ENCODE results near the gene DPYSL5. TPM values are rescaled to one million over a fixed set of nuclear protein-coding genes. Genes with fewer than 3 reads are reported as not detected.
A peak's percentile ranks its signal among the peaks of the same experiment; 100 is the strongest.

Gene DPYSL5
- total and polyA plus RNA-seq, 2 donors from 2014 or later = not detected

DNA sequence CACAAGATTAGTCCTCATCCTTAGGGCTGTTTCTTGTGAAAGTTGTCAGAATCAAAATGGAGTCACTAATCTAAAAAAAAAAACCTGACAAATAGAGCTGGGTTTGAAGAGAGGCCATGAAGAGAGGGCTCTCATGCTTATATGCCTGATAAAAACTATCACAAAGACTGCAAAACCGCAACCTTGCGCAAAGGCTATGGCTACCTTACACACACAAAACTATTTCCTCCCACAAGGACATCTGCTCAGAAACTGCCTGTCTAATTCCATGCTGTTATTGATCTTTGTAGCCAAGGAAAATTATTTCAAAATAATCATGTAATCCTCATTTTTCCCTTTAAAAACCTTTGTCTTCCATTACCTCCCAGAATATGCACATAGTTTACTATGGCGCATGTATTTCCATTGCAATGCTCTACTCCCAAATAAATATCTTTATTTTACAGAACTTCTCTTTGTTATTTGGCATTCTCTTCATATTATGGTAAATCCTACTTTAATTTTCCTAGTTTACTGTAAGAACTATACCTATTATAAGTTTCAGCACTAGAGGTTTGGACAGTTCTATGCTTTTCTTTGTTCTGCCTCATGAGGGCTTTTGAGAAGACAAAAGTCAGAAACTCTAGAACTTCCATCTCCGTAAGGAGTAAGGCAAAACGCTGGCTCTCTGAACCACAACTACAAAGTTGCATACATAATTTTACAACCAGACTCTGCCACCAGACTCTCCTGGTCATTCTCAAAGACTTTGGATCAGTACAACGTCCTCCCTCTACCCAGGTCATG, 9.6 kb upstream of the DPYSL5 start:
- TF ChIP-seq, protein P1, sequence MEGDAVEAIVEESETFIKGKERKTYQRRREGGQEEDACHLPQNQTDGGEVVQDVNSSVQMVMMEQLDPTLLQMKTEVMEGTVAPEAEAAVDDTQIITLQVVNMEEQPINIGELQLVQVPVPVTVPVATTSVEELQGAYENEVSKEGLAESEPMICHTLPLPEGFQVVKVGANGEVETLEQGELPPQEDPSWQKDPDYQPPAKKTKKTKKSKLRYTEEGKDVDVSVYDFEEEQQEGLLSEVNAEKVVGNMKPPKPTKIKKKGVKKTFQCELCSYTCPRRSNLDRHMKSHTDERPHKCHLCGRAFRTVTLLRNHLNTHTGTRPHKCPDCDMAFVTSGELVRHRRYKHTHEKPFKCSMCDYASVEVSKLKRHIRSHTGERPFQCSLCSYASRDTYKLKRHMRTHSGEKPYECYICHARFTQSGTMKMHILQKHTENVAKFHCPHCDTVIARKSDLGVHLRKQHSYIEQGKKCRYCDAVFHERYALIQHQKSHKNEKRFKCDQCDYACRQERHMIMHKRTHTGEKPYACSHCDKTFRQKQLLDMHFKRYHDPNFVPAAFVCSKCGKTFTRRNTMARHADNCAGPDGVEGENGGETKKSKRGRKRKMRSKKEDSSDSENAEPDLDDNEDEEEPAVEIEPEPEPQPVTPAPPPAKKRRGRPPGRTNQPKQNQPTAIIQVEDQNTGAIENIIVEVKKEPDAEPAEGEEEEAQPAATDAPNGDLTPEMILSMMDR (IDR thresholded peaks at IDR 0.05; ENCODE audit: borderline replicate concordance, extremely low read depth, insufficient read depth) = no peak
- H3K36me3 ChIP-seq (ENCODE audit: control insufficient read depth in 2 of 3, insufficient read depth in 3 of 3, low read length in 3 of 3) = no peaks in the 10 kb centered on the region
- intact Hi-C loops (cut with DNase I) = no loop called here
- no peaks in the 10 kb centered on the region for H3K4me1 ChIP-seq (ENCODE audit: control insufficient read depth in 2 of 3, insufficient read depth in 2 of 3, low read depth in 1 of 3, low read length in 3 of 3)
- FAIRE-seq (no peak), DNase-seq (peak in 2 of 5 donors; percentile 69 to 74)
- no peaks in the 10 kb centered on the region for H3K27me3 ChIP-seq (ENCODE audit: control insufficient read depth, insufficient read depth, low read length)
- H3K4me3 ChIP-seq (ENCODE audit: low read length in 3 of 3) = no peak overlapping the region
- H3K9me3 ChIP-seq (ENCODE audit: control insufficient read depth in 2 of 3, insufficient read depth in 1 of 3, low read length in 3 of 3) = no peaks in the 10 kb centered on the region
- H3K27ac ChIP-seq (ENCODE audit: low read depth in 2 of 2, low read length in 2 of 2) = no peak overlapping the region
- H3K9ac ChIP-seq (ENCODE audit: low read length in 3 of 3) = no peak overlapping the region

DNA sequence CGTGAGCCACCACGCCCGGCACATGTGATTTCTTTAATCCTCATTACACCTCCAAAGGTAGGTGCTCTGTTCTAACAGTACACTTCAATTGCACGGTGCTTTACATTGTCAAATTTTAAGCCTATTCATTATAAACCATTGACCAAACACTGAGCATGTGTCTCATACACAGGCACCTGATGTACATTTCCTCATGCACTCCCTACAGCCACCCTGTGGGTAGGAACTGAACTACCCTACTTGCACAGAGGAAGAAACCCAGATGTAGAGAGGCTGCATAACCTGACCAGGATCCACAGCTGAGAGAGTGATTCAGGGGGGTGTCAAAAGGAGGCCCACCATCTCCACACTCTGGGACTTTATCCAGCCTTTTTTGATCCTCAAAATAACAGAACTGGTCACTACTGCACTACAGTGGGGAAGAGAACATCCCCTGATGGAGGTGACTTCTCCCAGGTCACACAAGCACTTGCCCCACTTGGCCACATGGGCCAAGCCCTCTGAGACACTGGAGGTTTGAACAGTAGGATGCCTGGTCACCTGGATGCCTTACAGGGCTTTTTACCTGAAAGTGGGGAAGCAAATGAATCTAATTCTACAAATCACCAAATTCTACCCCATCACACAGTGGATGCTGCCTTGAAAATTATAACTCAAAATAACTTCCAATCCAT, 6.9 kb upstream of the DPYSL5 start:
- no peak overlapping the region for H3K9ac ChIP-seq (ENCODE audit: low read length in 3 of 3)
- no peaks in the 10 kb centered on the region for H3K4me1 ChIP-seq (ENCODE audit: control insufficient read depth in 2 of 3, insufficient read depth in 2 of 3, low read depth in 1 of 3, low read length in 3 of 3)
- H3K27me3 ChIP-seq (ENCODE audit: control insufficient read depth, insufficient read depth, low read length) = peaks cover 3% of the 10 kb centered on the region
- no peak overlapping the region for H3K4me3 ChIP-seq (ENCODE audit: low read length in 3 of 3)
- no peak overlapping the region for H3K27ac ChIP-seq (ENCODE audit: low read depth in 2 of 2, low read length in 2 of 2)
- no peaks in the 10 kb centered on the region for H3K36me3 ChIP-seq (ENCODE audit: control insufficient read depth in 2 of 3, insufficient read depth in 3 of 3, low read length in 3 of 3)
- intact Hi-C loops (cut with DNase I) = loop anchor here (10.0 kb wide), 1 partner anchor 104 kb away; no protein-coding TSS in a partner anchor
- TF ChIP-seq, protein P1 (IDR thresholded peaks at IDR 0.05; ENCODE audit: borderline replicate concordance, extremely low read depth, insufficient read depth) = no peak
- FAIRE-seq (no peak), DNase-seq (no peak)
- H3K9me3 ChIP-seq (ENCODE audit: control insufficient read depth in 2 of 3, insufficient read depth in 1 of 3, low read length in 3 of 3) = no peaks in the 10 kb centered on the region

DNA sequence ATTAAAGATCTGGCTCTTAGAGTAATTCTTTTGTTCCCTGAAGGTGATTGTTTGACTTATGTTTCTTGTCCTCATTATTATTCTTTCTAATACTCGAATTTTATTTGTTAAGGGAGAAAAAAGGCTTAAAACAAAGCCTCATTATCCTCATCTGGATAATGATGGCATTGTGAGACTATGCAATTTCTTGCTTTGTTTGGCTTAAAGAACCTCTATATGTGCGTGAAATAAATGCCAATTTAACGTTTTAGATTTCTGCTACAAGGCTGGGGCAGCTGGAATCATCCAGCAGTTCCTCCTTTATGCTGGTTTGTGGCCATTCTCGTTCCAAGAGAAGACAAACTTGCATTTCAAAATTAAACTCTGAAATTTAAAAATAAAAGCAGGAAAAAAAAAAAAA, 4.9 kb upstream of the DPYSL5 start:
- TF ChIP-seq, protein P1 (IDR thresholded peaks at IDR 0.05; ENCODE audit: borderline replicate concordance, extremely low read depth, insufficient read depth) = no peak
- Histone ChIP-seq H3K4me1 (ENCODE audit: control insufficient read depth in 2 of 3, insufficient read depth in 2 of 3, low read depth in 1 of 3, low read length in 3 of 3) (peaks cover 0 to 2% (median 0%) of the 10 kb centered on the region in 3 donors), H3K27me3 (ENCODE audit: control insufficient read depth, insufficient read depth, low read length) (peaks cover 4% of the 10 kb centered on the region), H3K36me3 (ENCODE audit: control insufficient read depth in 2 of 3, insufficient read depth in 3 of 3, low read length in 3 of 3) (no peaks in the 10 kb centered on the region), H3K27ac (ENCODE audit: low read depth in 2 of 2, low read length in 2 of 2) (no peak overlapping the region), H3K4me3 (ENCODE audit: low read length in 3 of 3) (no peak overlapping the region), H3K9ac (ENCODE audit: low read length in 3 of 3) (no peak overlapping the region), H3K9me3 (ENCODE audit: control insufficient read depth in 2 of 3, insufficient read depth in 1 of 3, low read length in 3 of 3) (no peaks in the 10 kb centered on the region)
- intact Hi-C loops (cut with DNase I) = loop anchor here (10.0 kb wide), 1 partner anchor 102 kb away; no protein-coding TSS in a partner anchor
- FAIRE-seq = no peak
- DNase-seq = no peak

Measured in kidney (tissue), 14 donors.